A549 (cell line): ENCODE data around the gene EIF4E2.

Experiments
- ELK1 ChIP-seq: fragments of 150-350 bp; IDR thresholded peaks from 2 replicates; pipeline ENCODE4 v1.6.1; 2014; ENCODE audit warnings: low read depth, mild to moderate bottlenecking, low read length
- PBX3 ChIP-seq: IDR thresholded peaks from 2 replicates; pipeline ENCODE4 v1.6.1; 2012
- ZNF302 ChIP-seq: fragments of 250-450 bp; sonication (Bioruptor Pico); IDR thresholded peaks from 2 replicates; pipeline ENCODE4 v1.9.0; 2021; ENCODE audit warnings: inconsistent platforms, mild to moderate bottlenecking, moderate library complexity

GRCh38 chr2:232568161-232568560 lies 17.7 kb downstream of the EIF4E2 start:
- TF ChIP-seq PBX3 (no peak), ZNF302 (CRISPR knock-in tag) (no peak), ELK1 (no peak)
